CD4-positive, alpha-beta T cell treated with Interferon gamma for 1 hour (primary cell): Measurements from ENCODE around the gene RBM25.
"Not testable (repeated sequence)": the region's sequence is repeated elsewhere in the genome, so short reads cannot be mapped to it uniquely, and the experiment has no call there.

ENCODE experiments used
- DNase-seq: peaks from one replicate; pipeline ENCODE4 v3.0.0-alpha.2; 2020

Gene RBM25

DNA sequence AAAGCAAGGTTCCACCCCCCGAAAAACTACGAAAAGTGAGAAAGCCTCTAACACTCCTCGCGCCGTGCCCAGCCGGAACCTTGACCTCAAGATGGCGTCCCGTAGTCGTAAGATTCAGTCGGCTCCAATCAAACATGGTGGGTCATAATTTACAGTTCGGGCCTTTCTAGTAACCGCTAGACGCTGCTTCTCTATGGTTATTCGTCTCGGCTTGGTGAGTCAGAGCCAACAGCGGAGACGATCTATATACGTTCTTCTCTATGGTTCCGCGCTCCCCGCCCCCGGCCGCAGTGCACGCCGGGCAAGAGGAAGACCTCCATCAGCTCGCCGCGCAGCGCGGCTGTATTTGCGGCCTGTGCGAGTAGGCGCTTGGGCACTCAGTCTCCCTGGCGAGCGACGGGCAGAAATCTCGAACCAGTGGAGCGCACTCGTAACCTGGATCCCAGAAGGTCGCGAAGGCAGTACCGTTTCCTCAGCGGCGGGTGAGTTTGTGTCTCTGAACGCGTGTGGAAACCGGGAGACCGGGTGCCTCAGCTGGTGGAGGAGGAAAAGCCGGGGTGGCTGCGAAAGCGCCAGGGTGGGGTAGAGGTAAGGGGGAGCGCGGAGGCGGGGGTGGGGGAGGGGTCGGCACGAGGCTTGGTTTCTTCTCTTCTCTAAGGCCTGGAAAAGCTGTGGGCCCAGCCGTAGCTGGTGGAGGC is at the start of gene RBM25:
RBM25 (plus strand) TSS at position 311 of the 698 bp plus-strand sequence. CDS start 13,108 bp downstream, outside the sequence.
- DNase-seq: peak; percentile 97

DNA sequence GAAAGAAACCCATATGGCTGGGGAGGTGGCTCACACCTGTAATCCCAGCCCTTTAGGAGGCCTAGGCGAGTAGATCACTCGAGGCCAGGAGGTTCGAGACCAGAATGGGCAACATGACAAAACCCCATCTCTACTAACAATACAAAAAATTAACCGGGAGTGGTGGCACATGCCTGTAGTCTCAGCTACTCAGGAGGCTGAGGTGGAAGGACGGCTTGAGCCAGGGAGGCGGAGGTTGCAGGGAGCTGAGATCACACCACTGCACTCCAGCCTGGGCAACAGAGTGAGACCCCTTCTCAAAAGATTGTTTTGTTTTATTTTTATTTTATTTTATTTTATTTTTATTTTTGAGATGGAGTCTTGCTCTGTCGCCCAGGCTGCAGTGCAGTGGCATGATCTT is 47.1 kb upstream of the RBM25 start:
- not testable (repeated sequence) for DNase-seq

DNA sequence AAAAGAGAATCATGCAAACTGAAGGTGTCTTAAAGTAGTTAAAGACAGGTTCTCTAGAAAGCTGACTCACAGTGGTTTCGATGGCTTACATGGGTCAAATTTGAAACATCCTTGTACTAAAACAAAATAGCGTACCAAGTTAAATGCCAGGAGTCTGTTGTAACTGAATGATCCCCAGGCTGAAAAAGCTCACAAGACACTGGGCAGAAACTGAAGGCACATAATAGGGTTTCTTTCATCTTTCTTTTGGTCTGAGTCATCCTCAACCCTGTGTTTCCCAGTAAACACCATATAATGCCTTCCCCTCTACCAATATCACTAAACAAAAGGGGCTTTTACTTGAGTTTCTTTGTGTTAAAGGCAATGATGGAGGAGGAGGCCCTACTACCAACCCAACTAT is 44.2 kb upstream of the RBM25 start:
- DNase-seq: no peak

DNA sequence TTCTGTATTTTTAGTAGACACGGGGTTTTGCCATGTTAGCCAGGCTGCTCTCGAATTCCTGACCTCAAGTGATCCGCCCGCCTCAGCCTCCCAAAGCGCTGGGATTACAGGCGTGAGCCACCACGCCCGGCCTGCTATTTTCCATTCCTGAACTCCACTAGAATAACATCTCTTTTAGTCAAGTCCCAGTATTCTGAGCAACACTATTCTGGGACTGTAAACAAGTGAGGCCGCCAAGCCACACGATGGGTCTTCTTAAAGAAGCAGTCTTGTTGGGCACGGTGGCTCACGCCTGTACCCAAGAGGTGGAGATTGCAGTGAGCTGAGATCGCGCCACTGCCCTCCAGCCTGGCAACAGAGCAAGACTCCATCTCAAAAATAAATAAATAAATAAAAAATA is 42.8 kb upstream of the RBM25 start:
- not testable (repeated sequence) for DNase-seq

DNA sequence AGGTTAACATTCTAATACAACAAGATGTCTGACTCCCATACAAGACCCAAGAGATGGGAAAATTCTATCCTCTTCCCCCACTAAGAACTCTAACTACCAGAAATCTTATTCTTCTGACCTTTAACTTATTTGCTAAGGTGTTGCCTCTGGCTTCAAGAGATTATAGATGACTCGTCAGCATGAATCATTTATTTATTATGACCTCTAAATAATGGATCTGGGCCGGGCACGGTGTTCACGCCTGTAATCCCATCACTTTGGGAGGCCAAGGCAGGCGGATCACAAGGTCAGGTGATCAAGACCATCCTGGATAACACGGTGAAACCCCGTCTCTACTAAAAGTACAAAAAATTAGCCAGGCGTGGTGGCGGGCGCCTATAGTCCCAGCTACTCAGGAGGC is 42.3 kb upstream of the RBM25 start:
- DNase-seq: not testable (repeated sequence)

DNA sequence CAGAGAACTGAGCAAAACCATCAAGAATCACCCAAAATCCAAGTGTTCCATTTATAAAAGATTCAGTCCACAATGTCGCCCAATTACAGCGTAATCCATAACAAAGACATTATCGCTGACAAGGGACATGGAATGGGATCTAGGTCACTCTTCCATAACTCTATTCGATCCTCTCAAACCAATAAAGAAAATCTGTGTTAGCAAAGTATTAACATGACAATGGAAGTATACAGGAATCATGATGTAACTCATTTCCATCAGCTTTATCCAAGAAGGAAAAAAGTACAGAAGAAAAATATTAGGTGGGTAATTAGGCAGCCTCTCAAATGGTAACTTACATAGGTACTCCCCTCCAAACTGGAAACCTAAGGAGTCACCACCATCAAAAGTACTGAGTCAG is 36.3 kb upstream of the RBM25 start:
- no peak for DNase-seq

DNA sequence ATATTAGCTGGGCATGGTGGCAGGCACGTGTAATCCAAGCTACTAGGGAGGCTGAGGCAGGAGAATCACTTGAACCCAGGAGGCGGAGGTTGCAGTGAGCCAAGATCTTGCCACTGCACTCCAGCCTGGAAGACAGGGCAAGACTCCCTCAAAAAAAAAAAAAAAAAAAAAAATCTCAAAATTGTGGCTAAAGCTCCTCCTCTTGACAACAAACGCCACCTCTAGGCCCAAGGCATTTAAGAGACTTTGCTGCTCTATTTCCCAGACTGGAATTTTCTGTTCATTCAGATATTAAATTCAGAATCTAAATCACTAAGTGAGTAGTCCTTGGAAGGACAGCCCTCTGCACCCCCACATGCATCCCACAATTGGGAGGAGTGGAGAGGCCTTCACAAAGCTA is 32.8 kb upstream of the RBM25 start:
- DNase-seq: no peak

DNA sequence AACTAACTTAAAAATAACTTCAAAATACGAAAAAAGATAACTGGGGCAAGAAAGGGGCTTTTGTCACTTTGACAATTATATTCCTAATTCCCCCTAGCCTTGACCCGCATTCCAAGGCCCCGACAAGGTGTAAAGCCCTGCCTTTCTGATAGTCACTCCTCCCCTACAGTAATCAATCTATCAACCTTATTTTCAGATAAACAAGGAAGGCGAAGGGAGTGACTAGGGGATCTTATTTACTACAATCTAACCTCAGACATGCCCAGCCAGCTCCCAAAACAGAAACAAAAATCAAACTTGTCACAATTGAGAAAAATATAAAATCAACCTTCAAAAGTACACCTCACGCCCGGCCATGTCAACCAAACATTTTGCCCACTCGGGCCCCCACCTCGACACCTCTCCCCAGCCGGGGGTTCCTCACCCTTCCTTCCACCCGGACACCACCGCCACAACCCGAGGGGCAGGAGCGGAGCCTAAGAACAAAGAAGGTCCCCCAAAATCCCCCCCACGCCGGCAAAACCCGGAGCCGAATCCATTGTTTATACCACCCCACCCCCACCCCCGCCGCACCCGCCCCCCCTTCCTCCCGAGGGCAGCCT is 32.0 kb upstream of the RBM25 start:
- DNase-seq: no peak

DNA sequence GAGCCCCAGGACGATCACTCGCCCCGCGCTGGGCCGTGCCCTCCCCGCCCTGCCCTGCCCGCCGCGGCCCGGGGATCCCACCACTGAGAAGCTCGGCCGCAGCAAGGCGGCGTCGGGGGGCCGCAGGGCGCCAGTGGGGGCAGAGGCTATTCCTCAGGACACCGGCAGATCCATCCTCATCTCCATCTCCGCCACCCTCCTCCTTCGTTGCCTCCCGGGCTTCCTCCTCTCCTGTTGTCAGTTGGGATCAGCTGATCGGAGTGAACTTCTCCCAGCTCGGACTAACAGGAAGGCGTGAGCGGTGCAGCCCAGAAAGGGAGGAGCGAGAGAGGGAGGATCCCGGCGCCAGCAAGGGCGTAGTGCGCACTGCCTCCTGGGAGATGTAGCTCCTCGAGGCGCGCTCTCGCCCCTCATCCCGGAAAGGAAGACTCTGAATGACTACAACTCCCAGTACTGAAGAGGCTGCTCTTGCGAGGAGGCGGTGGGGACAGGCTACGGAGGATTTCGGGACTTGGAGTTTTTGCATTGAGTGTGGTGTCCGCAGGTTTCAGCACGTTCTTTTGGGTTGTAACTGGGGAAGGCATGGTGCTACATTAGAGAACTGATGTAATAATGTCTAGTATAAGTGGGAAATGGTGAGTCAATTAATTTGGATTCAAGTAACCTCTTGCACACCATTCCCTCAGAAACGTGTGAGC is 31.3 kb upstream of the RBM25 start, which contains the start of gene ZFYVE1:
ZFYVE1 (minus strand) TSS at position 262 of the 698 bp plus-strand sequence. CDS start 2,598 bp downstream, outside the sequence.
- DNase-seq: peak; percentile 92

DNA sequence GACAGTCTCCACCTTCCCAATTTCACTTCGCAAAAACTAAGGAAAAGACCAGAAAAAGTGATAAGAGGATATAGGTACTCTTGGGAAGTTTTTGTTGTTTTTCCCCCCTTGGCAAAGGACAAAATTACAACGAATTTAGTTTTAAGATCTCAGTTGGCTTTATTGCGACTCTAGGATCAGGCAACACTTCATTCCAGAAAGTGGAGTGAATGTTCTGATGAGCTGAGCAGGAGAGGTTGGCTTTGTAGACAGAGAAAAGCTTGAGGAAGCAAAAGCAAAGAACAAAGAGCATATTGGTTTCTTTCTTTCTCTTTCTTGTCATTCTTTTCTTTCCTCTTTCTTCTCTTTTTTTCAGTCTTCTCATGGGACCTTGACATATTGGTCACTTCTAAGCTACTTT is 30.8 kb upstream of the RBM25 start:
- no peak for DNase-seq

DNA sequence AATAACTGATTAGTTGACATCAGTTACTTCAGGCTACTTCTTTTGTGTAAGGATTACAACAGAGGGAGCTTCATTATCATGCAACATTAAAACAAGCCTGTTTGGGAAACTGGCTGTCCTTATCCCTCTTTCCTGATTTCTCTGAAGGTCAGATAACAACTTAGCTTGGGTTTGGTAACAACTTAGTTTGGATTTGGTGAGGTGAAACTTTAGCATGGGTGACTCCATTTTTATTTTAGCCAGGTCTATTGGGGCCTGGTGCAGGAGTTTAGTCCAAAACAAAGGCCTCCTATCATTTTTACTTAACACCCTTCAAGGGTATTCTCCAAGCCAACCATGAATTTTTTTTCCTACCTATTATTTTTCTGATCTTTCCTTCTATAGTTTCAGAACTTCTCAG is 30.4 kb upstream of the RBM25 start:
- DNase-seq: no peak

DNA sequence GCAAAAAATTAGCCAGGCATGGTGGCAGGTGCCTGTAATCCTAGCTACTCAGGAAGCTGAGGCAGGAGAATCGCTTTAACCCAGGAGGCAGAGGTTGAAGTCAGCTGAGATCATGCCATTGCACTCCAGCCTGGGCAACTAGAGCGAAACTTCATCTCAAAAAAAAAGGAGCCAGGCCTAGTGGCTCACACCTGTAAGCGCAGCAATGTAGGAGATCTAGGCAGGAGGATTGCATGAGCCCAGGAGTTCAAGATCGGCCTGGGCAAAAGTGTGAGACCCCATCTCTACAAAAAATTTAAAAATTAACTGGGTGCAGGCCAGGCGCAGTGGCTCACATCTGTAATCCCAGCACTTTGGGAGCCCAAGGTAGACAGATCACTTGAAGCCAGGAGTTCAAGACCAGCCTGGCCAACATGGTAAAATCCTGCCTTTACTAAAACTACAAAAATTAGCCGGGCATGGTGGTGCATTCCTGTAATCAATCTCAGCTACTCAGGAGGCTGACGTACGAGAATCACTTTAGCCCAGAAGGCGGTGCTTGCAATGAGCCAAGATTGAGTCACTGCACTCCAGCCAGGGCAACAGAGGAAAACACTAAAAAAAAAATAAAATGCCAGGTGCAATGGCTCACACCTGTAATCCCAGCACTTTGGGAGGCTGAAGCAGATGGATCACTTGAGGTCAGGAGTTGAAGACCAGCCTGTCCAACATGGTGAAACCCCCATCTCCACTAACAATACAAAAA is 21.5 kb upstream of the RBM25 start:
- not testable (repeated sequence) for DNase-seq

DNA sequence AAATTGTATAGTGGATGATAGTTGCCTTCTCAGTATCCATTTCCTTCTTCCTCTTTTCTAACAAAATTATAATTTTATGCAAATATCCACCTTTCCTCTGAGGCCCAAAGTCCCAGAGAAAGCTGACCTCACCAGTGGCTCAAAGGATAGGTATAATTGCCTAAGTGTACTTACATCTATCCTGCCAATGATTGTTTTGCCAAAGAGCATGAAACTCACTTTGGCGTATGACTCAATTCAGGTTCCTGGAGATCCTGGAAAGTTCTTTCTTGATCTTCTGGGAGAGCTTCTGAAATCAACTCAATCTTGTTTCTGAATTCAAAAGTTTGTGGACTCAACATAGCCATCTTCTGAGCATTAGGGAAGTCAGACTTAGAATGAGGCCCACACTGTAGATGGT is 10.5 kb upstream of the RBM25 start:
- no peak for DNase-seq

DNA sequence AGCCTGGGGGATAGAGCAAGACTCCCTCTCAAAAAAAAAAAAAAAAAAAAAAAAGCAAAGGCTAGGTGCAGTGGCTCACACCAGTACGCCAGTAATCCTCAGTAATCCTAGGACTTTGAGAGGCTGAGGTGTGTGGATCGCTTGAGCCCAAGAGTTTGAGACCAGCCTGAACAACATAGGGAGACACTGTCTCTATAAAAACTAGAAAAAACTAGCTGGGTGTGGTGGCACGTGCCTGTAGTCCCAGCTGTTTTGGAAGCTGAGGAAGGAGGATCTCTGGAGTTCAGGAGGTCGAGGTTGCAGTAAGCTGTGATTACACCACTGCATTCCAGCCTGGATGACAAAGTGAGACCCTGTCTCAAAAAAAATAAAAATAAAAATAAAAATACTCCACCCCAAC is 8.9 kb upstream of the RBM25 start:
- no peak for DNase-seq

DNA sequence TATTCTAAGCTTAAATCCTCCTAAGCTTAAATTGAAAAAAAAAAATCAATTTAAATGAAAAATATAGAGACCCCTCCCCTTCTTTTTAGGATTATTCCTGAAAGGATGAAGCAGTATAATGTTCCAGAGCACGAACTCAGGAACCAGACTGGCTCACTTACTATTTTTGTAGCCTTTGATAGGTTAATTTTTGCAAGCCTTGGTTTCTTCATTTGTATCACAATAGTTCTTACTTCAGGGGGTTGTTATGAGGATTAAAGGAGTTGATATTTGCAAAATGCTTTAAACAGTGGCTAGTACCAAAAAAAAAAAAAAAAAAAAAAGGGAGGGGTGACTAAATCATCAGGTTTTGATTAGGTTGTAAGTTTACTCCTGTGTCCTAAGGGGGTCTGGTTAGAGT is 3.1 kb upstream of the RBM25 start:
- DNase-seq: no peak

DNA sequence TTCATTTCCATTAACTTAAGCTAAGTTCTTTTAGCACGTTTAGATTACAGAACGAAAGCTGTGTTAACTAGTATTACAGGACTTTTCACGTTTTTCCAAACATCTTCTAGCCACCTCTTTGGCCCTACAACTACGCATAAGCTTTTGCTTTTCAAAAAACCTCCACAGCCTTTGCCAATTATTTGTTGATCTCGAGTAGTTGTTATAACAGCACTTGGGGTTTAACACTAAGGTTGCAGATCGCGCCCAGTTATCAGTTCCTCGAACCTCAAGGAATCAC is 450 bp upstream of the RBM25 start:
- no peak for DNase-seq

DNA sequence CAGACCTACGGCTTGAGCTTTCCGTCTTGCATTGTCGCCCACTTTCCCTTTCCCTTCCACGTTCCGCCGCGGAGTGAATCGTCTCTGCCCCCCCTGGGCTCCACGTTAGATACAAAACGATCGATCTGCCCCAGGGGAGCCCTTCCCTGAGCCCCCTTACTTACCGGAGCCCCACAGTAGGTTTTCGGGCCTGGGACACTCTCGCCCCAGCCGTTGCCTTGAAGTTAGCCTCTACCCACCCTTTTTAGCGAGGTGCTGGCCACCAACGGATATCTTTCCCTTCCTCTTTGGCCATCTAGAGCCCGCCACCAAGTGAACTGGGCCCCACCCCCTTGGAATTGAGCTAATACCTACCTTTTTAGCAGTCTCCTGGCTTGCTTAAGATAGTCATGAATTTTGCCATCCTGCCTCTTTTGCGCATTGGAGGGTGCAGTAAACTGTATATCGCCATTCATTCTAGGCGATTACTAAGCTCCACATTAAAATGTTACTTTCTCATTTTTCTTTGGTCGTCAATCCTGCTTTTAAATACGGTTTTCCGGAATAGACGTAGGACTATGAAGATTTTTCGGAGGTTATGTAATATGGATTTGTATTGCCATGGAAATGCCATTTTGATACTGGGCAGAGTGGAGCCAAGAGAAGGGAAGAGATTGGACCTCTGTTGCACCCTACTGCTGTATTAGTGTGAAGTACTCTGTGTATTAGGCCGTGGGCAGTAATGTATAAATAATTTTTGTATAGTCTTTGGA is 764 bp downstream of the RBM25 start:
- DNase-seq: peak; percentile 1

DNA sequence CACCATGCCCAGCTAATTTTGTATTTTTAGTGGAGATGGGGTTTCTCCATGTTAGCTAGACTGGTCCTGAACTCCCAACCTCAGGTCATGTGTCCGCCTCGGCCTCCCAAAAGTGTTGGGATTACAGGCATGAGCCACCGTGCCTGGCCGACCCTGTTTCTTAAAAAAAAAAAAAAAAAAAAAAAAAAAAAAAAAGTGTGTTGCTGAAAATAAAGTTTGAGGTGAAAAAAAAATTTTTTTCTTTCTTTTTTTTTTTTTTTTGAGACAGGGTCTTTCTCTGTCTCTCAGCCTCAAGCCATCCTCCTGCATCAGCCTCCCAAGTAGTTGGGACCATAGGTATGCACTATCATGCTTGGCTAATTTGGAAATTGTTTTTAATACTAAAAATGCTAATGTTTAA is 11.3 kb downstream of the RBM25 start:
- no peak for DNase-seq

DNA sequence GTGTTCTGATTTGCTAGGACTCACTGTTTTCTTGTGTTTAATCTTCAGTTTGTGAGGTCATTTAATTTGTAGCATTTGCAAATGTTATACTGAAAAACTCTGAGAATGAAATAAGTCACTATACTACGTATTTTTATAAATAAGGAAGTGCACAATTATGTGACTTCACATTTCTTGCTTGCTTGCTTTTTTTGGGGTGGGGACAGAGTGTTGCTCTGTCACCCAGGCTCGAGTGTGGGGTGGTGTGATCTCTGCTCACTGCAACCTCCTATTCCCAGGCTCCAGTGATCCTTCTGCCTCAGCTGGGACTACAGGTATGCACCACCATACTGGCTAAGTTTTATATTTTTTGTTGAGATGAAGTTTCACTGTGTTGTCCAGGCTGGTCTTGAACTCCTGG is 32.7 kb downstream of the RBM25 start:
- DNase-seq: no peak

DNA sequence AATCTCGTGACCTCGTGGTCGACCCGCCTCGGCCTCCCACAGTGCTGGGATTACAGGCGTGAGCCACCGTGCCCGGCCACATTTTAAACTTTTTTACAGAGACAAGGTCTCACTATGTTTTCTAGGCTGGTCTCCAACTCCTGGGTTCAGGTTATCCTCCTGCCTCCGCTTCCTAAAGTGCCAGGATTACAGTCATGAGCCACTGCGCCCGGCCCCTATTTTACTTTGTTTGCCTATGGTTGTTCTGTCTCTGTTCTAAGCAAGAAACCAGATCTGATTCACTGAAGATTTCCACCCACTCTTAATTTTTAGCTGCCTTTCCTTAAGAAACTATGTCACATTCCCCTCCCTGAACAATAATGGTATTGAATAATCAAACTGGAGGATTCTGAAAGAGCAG is 39.1 kb downstream of the RBM25 start:
- DNase-seq: no peak

DNA sequence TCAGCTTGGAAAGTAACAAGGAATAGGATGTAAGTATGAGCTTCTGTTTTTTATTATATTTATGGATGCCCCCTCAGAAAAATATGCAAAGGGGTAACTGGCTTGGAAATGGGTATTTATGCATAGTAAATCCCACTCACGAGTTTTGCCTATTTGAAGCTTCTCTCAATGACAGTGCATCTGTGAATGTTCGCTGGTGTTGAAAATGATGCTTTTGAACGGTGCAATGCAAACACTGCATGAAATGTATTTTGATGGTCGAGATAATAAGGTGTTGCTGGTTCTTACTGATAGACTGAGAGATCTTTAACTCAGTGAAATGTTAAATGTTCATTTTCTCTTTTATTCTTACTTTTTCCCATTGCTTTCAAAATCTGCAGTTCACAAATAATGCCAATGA is 42.0 kb downstream of the RBM25 start:
- DNase-seq: no peak

DNA sequence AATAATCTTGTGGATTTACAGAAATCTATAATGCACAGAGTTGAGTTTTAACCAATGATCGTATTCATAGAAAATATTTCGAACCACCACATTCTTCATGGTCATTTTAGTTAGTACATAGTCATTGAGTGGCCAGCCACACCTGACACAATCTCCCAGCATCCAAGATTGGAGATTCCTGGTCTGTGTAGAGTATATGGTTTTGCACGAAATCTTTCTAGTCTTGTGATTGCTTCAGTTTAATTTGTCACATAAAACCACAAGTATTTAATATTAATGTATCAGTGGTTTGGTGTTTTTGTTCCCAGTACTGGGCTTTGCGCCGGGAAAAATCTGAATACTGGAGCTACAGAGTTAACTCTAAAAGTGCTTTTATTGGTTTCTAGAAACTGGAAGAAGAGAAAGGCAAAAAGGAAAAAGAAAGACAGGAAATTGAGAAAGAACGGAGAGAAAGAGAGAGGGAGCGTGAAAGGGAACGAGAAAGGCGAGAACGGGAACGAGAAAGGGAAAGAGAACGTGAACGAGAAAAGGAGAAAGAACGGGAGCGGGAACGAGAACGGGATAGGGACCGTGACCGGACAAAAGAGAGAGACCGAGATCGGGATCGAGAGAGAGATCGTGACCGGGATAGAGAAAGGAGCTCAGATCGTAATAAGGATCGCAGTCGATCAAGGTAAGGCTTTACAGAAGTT is 44.6 kb downstream of the RBM25 start:
- DNase-seq: no peak
